GM23338 (cell line): Measurements from ENCODE around the gene FUZ.

Experiments used
- CTCF ChIP-seq, 2 experiments: fragments of 200-600 bp in 1 of 2; sonication (generic) in 1 of 2; conservative IDR thresholded peaks; 2 replicates each; pipeline versions ENCODE4 v1.5.1 to v1.6.1; 2016 to 2017; ENCODE audit warnings: antibody characterized with exemption in 2 of 2, low read depth in 2 of 2, mild to moderate bottlenecking in 2 of 2, moderate library complexity in 1 of 2
- JUNB ChIP-seq: IDR thresholded peaks from one replicate; pipeline ENCODE4 v1.6.1; 2016; ENCODE audit warnings: antibody characterized with exemption; ENCODE audit not compliant: unreplicated experiment
- REST ChIP-seq: IDR thresholded peaks from one replicate; pipeline ENCODE4 v1.6.1; 2018; ENCODE audit warnings: antibody characterized with exemption; ENCODE audit not compliant: unreplicated experiment

GRCh38 chr19:49767381-49767780 is 45.7 kb downstream of the FUZ start:
- TF ChIP-seq REST = no peak
- no peak for TF ChIP-seq JUNB
- TF ChIP-seq CTCF (conservative IDR thresholded peaks at IDR 0.05; ENCODE audit: low read depth in 2 of 2) = no peak
